ENCODE results near the gene HSPH1. TPM values are rescaled to one million over a fixed set of nuclear protein-coding genes. Genes with fewer than 3 reads are reported as not detected.

HSPH1 gene
- total RNA-seq, 1 experiment from 2014 or later, result 315 TPM

GRCh38 chr13:31145417-31145816, 16.3 kb downstream of the HSPH1 start:
- ChIA-PET CTCF (no interaction called here), POLR2A (ENCODE audit: low non-redundant PET) (no interaction called here)
- Histone ChIP-seq H3K27me3 (replicated peaks; ENCODE audit: insufficient read depth, low read depth, low read length, poor library complexity) (no peaks in the 10 kb centered on the region), H3K4me1 (ENCODE audit: insufficient read depth, low read length, poor library complexity, severe bottlenecking) (no peaks in the 10 kb centered on the region), H3K27ac (ENCODE audit: low read depth, low read length, poor library complexity, severe bottlenecking) (no peak overlapping the region), H3K4me3 (ENCODE audit: low read depth, low read length, poor library complexity, severe bottlenecking) (no peak overlapping the region), H3K36me3 (ENCODE audit: insufficient read depth, low read length, poor library complexity, severe bottlenecking) (peaks cover 97% of the 10 kb centered on the region), H3K9me3 (ENCODE audit: low read depth, low read length, poor library complexity, severe bottlenecking) (no peaks in the 10 kb centered on the region)
- intact Hi-C loops (cut with micrococcal nuclease; ENCODE audit: unreplicated experiment), result no loop called here
- no TSS peak for BruUV-seq (replicated peaks)
- TF ChIP-seq EZH2 (IDR thresholded peaks at IDR 0.05; ENCODE audit: borderline replicate concordance, low read depth, low read length, poor library complexity, severe bottlenecking), result no peak
- TF ChIP-seq, protein P1, sequence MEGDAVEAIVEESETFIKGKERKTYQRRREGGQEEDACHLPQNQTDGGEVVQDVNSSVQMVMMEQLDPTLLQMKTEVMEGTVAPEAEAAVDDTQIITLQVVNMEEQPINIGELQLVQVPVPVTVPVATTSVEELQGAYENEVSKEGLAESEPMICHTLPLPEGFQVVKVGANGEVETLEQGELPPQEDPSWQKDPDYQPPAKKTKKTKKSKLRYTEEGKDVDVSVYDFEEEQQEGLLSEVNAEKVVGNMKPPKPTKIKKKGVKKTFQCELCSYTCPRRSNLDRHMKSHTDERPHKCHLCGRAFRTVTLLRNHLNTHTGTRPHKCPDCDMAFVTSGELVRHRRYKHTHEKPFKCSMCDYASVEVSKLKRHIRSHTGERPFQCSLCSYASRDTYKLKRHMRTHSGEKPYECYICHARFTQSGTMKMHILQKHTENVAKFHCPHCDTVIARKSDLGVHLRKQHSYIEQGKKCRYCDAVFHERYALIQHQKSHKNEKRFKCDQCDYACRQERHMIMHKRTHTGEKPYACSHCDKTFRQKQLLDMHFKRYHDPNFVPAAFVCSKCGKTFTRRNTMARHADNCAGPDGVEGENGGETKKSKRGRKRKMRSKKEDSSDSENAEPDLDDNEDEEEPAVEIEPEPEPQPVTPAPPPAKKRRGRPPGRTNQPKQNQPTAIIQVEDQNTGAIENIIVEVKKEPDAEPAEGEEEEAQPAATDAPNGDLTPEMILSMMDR (conservative IDR thresholded peaks at IDR 0.05; ENCODE audit: low read depth, low read length), result no peak
- no peak for DNase-seq (ENCODE audit: low spot score)

DNA sequence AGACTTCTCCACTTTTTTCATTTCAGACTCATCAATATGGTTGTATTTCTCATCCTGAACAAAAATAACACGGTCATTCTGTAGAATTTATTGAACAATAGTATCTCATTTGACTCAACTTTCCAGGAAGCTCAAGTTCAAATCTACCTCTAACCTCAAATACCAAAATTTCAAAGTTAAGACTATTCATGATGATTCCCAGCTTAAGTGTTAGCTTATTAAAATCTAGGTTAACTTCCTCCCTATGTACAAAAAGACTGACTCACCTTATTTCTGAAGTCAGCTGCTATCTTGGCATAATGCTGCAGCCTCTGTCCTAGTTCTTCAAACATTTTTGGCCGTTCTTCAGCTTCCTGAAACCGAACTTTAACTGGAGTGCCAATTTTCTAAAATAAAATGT, 23.2 kb downstream of the HSPH1 start:
- POLR2A ChIA-PET (ENCODE audit: low non-redundant PET), result no interaction called here
- H3K9me3 ChIP-seq (ENCODE audit: low read depth, low read length, poor library complexity, severe bottlenecking), result no peaks in the 10 kb centered on the region
- no peaks in the 10 kb centered on the region for H3K27me3 ChIP-seq (replicated peaks; ENCODE audit: insufficient read depth, low read depth, low read length, poor library complexity)
- H3K27ac ChIP-seq (ENCODE audit: low read depth, low read length, poor library complexity, severe bottlenecking), result no peak overlapping the region
- H3K4me3 ChIP-seq (ENCODE audit: low read depth, low read length, poor library complexity, severe bottlenecking), result no peak overlapping the region
- peaks cover 89% of the 10 kb centered on the region for H3K36me3 ChIP-seq (ENCODE audit: insufficient read depth, low read length, poor library complexity, severe bottlenecking)
- no TSS peak for BruUV-seq (replicated peaks)
- H3K4me1 ChIP-seq (ENCODE audit: insufficient read depth, low read length, poor library complexity, severe bottlenecking), result no peaks in the 10 kb centered on the region
- no peak for DNase-seq (ENCODE audit: low spot score)
- intact Hi-C loops (cut with micrococcal nuclease; ENCODE audit: unreplicated experiment), result no loop called here
- CTCF ChIA-PET, result no interaction called here
- no peak for TF ChIP-seq EZH2 (IDR thresholded peaks at IDR 0.05; ENCODE audit: borderline replicate concordance, low read depth, low read length, poor library complexity, severe bottlenecking)
- TF ChIP-seq, protein P1 (conservative IDR thresholded peaks at IDR 0.05; ENCODE audit: low read depth, low read length), result no peak

DNA sequence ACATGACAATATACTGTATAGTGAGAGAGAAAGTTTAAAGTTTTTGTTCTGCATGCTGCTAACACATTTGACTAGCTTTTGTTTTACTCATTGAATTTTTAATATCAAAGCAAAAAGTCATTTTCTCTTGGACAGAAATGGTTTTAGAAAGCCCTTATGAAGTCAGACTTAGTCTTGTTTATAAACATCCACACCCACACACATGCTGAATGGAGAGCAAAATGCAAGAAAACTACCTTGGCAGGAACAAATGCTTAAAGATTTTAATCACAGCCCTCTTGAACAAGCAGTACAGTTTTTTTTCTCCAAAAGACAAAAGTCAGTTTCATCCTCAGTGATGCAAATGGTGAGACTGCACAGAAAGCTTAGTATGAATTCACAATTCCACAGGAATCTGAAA, 25.0 kb downstream of the HSPH1 start:
- H3K27me3 ChIP-seq (replicated peaks; ENCODE audit: insufficient read depth, low read depth, low read length, poor library complexity), result no peaks in the 10 kb centered on the region
- no peaks in the 10 kb centered on the region for H3K9me3 ChIP-seq (ENCODE audit: low read depth, low read length, poor library complexity, severe bottlenecking)
- H3K27ac ChIP-seq (ENCODE audit: low read depth, low read length, poor library complexity, severe bottlenecking), result no peak overlapping the region
- no peak for DNase-seq (ENCODE audit: low spot score)
- no peak overlapping the region for H3K4me3 ChIP-seq (ENCODE audit: low read depth, low read length, poor library complexity, severe bottlenecking)
- POLR2A ChIA-PET (ENCODE audit: low non-redundant PET), result no interaction called here
- intact Hi-C loops (cut with micrococcal nuclease; ENCODE audit: unreplicated experiment), result no loop called here
- no peaks in the 10 kb centered on the region for H3K4me1 ChIP-seq (ENCODE audit: insufficient read depth, low read length, poor library complexity, severe bottlenecking)
- CTCF ChIA-PET, result no interaction called here
- H3K36me3 ChIP-seq (ENCODE audit: insufficient read depth, low read length, poor library complexity, severe bottlenecking), result peaks cover 72% of the 10 kb centered on the region
- no peak for TF ChIP-seq EZH2 (IDR thresholded peaks at IDR 0.05; ENCODE audit: borderline replicate concordance, low read depth, low read length, poor library complexity, severe bottlenecking)
- TF ChIP-seq, protein P1 (conservative IDR thresholded peaks at IDR 0.05; ENCODE audit: low read depth, low read length), result no peak
- TSS peak; percentile 87 for BruUV-seq (replicated peaks)
